Measurements from ENCODE around the gene RAB28.

GRCh38 chr4:13461191-13461905 is 22.8 kb downstream of the RAB28 start:
- no peak for TF ChIP-seq CTCF (conservative IDR thresholded peaks at IDR 0.05; ENCODE audit: low read depth, low read length)
- TF ChIP-seq EZH2phosphoT487 (IDR thresholded peaks at IDR 0.05; ENCODE audit: borderline replicate concordance, low read length) = no peak
- no peak for TF ChIP-seq EZH2 (IDR thresholded peaks at IDR 0.05; ENCODE audit: low read length, unreplicated experiment)
